ENCODE data around the gene BIN1.

The BIN1 gene

DNA sequence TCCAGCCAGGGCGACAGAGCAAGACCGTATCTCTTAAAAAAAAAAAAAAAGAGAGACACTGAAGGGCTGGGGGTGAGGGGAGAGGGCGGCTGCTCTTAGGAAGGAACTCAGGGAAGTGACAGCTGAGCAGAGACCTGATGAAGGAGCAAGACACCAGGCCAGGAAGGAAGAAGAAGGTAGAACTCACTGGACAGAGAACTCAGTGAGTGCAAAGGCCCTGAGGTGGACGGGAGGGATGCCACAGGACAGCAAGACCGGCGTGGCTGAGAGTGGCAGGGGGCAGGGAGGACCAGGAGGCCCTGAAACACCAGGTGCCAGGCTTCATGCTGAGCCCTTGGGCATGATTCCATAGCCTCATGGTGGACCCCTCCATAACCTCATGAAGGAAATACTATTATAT is 18.2 kb downstream of the BIN1 start:
- ATAC-seq (replicated peaks) (no peak), DNase-seq (no peak)
- Mint-ChIP-seq H3K27ac (peak overlapping the region in 1 of 2 donors; percentile 98), H3K36me3 (ENCODE audit: insufficient read depth) (peaks cover 10% of the 10 kb centered on the region), H3K9me3 (no peaks in the 10 kb centered on the region), H3K27me3 (no peaks in the 10 kb centered on the region), H3K4me3 (no peak overlapping the region), H3K4me1 (ENCODE audit: low read depth in 2 of 2) (peaks cover 26 to 29% of the 10 kb centered on the region in 2 donors)

DNA sequence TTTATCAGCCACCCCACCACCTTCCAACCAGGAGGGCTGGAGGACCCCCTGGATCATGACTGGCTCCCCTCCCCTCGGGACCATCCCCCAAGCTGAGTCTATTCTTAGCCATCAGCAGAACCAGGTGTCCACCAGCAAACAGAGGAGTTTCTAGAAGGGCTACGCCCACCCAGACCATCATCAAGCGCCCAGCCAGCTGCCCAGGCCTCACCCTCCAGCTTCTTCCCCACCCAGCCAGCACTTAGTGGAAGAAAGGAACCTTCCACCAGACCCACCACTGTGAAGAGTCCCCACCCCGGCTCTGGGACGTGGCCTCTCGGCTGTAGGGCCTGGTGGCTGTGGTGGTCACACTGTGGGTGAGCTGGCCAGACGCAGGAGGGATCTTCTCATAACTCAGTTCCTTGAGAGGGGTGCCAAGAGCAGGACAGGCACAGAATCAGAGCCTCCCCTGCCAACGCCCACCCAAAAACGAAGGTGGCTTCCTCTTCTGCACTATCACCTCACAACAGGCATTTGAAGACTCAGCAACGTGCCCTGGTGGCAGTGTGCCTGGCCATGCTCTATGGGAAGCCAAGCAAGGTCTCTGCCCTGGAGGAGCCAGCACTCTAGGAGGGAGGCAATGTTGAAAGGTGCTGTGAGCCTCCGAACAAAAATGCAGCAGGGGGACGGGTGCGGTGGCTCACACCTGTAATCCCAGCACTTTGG is 19.0 kb downstream of the BIN1 start:
- Mint-ChIP-seq H3K27me3 (no peaks in the 10 kb centered on the region), H3K4me1 (ENCODE audit: low read depth in 2 of 2) (peaks cover 32 to 36% of the 10 kb centered on the region in 2 donors), H3K4me3 (no peak overlapping the region), H3K9me3 (no peaks in the 10 kb centered on the region), H3K27ac (peak overlapping the region in 1 of 2 donors; percentile 98), H3K36me3 (ENCODE audit: insufficient read depth) (peaks cover 15% of the 10 kb centered on the region)
- ATAC-seq (replicated peaks) (no peak), DNase-seq (no peak)

DNA sequence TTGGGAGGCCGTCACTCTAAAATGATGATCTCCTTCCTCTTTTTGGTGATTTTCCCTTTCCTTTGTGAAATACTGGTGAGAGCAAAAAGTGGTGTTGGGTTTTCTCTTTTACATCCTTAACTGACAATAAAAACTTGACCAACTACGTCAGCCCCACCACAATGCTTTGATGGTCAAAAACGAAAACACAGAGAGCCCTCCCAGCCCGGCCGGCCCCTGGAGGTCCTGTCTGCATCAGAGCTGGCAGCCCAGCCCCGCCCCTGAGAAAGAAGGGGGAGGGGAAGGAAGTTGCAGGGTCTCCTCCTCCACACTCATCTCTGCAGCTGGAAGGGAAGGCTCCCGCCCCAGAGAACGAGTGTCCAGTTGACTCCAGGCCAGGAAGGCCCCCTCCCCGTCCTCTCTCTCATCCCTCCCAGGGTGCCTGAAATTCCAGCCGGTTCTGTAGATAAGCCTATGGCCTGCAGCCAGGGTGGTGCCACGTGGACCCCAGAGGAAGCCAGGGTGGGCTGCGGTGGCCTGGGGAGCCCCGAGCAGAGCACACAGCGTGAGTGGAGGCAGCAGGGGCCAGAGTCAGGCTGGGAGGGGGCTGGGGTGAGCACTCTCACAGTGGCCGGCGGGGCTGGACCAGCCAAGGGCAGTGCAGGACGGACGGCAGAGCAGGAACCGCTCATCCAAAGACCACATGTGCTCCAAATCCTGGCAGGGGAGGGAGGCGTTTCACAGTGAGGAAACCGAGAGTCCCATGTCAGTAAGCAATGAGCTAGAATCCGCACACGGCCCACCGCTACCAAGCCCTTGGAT is 19.8 kb downstream of the BIN1 start:
- H3K4me1 Mint-ChIP-seq (ENCODE audit: low read depth in 2 of 2), result peaks cover 40 to 44% of the 10 kb centered on the region in 2 donors
- no peaks in the 10 kb centered on the region for H3K9me3 Mint-ChIP-seq
- H3K27ac Mint-ChIP-seq, result peak overlapping the region; percentile 98
- peaks cover 14% of the 10 kb centered on the region for H3K36me3 Mint-ChIP-seq (ENCODE audit: insufficient read depth)
- peak overlapping the region; percentile 36 to 38 for H3K4me3 Mint-ChIP-seq
- ATAC-seq (replicated peaks), result no peak
- no peaks in the 10 kb centered on the region for H3K27me3 Mint-ChIP-seq
- DNase-seq, result no peak

DNA sequence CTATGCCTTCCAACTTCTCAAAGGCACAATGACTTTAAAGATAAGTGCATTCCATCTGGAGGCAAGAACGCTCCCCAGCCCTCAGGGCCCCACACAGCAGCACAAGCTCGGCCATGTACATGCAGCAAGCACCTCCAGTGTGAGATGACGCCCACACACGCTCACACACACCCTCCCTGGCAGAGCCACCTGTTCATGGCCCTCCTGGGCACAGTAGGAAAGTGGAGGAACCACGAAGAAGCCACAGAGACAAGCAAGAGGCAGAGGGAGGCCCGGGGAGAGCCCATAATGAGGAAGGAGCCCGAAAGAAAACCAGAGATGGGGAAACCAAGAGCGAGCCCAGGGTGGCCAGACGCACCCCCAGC is 21.7 kb downstream of the BIN1 start:
- DNase-seq (peak in 1 of 3 experiments; percentile 29), ATAC-seq (replicated peaks) (no peak)
- Mint-ChIP-seq H3K36me3 (ENCODE audit: insufficient read depth) (peaks cover 28% of the 10 kb centered on the region), H3K27ac (peak overlapping the region; percentile 98), H3K27me3 (no peaks in the 10 kb centered on the region), H3K9me3 (no peaks in the 10 kb centered on the region), H3K4me1 (ENCODE audit: low read depth in 2 of 2) (peaks cover 51 to 60% of the 10 kb centered on the region in 2 donors), H3K4me3 (peak overlapping the region; percentile 65 to 73)

DNA sequence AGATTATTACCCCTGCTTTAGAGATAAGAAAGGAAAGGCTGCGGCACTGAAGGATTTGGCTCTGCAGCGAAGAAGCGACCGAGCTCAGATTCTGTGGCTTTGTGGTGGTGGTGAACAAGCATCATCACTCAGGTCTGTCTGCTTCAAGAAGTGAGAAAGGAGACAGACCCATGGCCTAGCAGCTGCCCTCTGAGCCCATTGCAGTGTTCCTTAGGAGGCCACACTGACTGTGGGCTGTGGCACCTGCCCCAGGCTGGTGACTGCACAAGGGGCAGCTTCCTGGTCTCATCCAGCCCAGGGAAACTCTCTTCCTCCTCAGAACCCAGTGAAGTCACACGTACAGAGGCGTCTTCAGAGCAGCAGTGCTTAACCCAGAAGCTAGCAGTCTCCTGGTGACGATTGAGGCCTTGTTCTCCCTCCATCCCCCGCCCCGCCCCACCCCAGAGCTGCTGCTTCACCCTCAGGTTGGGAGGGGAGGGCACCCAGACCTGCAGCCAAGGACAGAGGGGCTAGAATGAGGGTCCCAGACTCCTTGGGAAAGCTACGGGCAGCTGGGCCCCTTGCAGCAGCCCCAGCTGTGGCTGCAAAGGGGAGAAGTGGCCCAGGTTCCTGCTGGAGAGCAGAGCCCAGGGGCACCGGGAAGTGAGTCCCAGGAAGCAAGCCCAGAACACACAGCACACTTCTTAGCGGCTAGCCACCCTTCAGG is 22.2 kb downstream of the BIN1 start:
- ATAC-seq (replicated peaks), result peak; percentile 51
- Mint-ChIP-seq H3K4me1 (ENCODE audit: low read depth in 2 of 2) (peaks cover 57 to 66% of the 10 kb centered on the region in 2 donors), H3K9me3 (no peaks in the 10 kb centered on the region), H3K36me3 (ENCODE audit: insufficient read depth) (peaks cover 31% of the 10 kb centered on the region), H3K27me3 (no peaks in the 10 kb centered on the region), H3K27ac (peak overlapping the region; percentile 98), H3K4me3 (peak overlapping the region; percentile 65 to 73)
- peak; percentile 46 to 61 (median 52) for DNase-seq

DNA sequence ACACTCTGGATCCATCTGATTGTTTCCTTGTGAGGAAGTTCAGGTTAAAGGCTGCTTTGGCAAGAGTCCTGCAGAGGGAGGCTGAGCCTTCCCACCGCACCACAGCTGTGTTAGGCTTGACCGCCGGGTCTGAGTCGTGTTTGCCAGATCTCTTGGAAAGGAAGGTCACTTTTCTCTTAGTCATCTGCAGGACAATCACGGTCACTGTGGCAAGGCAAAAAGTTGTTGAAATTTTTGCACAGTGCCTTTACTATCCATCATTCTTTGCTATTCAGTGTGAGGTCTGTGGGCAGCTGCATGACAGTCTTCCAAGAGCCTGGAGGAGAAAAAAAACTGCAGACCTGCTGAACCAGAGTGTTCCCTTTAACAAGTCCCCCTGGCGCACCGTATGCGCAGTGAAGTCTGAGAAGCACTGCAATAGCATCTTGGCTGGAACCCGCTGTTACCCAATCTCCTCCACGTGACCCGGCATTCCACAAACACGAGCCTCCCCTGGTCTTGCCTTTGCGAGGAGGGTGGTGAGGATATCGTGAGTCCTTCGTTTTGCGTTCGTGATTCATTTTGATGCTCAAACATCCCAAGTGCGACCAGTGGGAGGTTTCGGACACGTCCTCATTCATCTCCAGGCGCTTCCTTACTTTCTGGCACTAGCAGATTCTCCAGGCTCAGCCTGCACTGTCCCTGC is 23.0 kb downstream of the BIN1 start:
- peak overlapping the region; percentile 73 to 88 for H3K4me3 Mint-ChIP-seq
- no peak for DNase-seq
- H3K27ac Mint-ChIP-seq, result peak overlapping the region; percentile 98
- ATAC-seq (replicated peaks), result no peak
- peaks cover 31% of the 10 kb centered on the region for H3K36me3 Mint-ChIP-seq (ENCODE audit: insufficient read depth)
- no peaks in the 10 kb centered on the region for H3K27me3 Mint-ChIP-seq
- H3K9me3 Mint-ChIP-seq, result no peaks in the 10 kb centered on the region
- H3K4me1 Mint-ChIP-seq (ENCODE audit: low read depth in 2 of 2), result peaks cover 65 to 74% of the 10 kb centered on the region in 2 donors

DNA sequence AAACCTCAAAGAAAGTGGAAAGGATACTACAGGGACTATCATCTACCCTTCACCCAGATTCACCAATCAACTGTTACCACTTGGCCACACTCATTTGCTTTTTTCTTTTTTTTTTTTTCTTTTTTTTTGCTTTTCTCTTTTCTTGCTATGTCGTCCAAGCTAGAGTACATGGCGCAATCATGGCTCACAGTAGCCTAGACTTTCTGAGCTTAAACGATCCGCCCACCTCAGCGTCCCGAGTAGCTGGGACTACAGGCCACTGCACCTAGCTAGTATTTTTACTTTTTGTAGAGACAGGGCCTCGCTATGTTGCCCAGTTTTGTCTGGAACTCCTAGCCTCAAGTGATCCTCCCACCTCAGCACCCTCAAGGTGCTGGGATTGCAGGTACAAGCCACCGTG is 24.0 kb downstream of the BIN1 start:
- DNase-seq (no peak), ATAC-seq (replicated peaks) (no peak)
- Mint-ChIP-seq H3K27me3 (no peaks in the 10 kb centered on the region), H3K4me1 (ENCODE audit: low read depth in 2 of 2) (peaks cover 71 to 79% of the 10 kb centered on the region in 2 donors), H3K36me3 (ENCODE audit: insufficient read depth) (peaks cover 31% of the 10 kb centered on the region), H3K9me3 (no peaks in the 10 kb centered on the region), H3K27ac (peak overlapping the region; percentile 98), H3K4me3 (peak overlapping the region; percentile 87 to 88)

DNA sequence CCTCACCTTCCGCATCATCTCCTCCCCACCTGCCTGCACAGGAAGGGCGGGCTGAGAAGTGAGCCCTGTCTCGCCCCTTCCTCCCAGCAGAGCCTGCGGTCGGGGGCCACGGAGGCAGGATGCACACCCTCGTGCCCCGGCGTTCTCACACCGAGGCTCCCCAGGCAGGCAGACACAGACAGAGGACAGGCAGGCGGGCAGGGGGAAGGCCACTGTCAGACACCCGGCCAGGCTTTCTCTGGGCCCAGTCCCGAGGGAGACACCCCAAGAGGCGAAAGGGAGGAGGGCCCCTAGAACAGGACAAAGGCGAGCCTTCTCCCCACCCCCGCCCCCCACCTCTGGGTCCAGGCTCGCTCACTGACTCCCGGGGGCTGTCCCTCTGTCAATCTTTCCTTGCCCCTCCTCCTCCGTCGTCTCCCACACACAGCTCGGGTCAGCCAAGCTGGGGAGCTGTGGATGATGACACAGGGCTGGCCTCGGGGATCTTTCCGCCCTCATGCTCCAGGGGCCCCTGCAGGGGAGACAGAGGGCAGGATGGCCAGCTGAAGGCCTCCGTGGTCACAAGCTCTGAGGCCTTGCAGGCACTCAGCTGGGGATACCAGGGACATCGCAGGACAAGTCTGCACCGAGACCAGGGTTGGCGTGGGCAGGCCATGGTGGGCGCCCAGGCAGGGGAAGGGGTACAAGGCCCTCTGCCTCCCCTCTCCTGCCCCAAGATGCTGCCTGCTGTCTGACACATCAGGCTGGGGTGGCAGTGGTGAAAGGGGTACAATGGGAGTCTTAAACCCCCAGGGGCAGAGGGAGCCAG is 24.9 kb downstream of the BIN1 start:
- H3K9me3 Mint-ChIP-seq, result no peaks in the 10 kb centered on the region
- H3K4me1 Mint-ChIP-seq (ENCODE audit: low read depth in 2 of 2), result peaks cover 79 to 87% of the 10 kb centered on the region in 2 donors
- H3K36me3 Mint-ChIP-seq (ENCODE audit: insufficient read depth), result peaks cover 31% of the 10 kb centered on the region
- H3K4me3 Mint-ChIP-seq, result peak overlapping the region; percentile 87 to 88
- ATAC-seq (replicated peaks), result peak; percentile 74
- peak; percentile 80 to 87 (median 84) for DNase-seq
- no peaks in the 10 kb centered on the region for H3K27me3 Mint-ChIP-seq
- H3K27ac Mint-ChIP-seq, result peak overlapping the region; percentile 98

DNA sequence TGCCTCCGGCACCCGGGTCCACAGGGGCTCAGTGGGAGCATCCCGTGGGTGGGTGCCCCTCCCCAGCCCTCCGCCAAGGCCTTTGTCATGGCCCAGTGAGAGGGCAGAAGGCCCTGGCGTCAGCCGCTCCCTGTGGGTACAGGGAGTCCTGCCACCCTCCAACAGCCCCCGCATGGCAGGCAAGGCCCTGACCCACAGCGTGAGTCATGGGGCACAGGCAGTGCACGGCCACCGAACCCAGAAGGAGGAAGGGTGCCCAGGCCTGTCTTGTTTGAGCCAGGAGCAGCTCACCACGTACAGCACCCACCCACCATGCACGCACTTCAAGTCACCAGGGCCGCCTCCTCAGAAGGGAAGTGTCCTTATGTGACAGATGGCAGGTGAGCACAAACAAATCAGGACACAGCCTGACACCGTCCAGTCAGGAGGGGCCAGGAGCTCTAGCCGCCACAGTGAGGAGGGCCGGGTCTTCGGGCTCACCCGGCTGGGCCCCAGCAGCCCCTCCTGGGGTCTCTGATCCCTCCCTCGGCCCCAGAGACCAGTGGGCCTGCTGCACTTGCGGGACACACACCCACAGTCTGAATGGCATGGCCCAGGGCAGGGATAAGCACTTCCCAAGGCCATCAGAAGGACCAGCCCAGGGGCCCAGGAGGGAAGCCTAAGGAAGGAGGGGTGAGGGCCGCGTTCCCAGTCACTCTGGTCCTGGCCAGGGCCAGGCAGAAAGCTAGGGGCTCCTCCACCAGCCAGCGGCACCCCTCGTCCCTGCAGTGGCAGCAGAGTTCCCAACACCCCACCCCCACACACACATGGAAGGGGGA is 25.8 kb downstream of the BIN1 start:
- no peaks in the 10 kb centered on the region for H3K27me3 Mint-ChIP-seq
- no peaks in the 10 kb centered on the region for H3K9me3 Mint-ChIP-seq
- H3K4me1 Mint-ChIP-seq (ENCODE audit: low read depth in 2 of 2), result peaks cover 84 to 90% of the 10 kb centered on the region in 2 donors
- peak in 2 of 3 experiments; percentile 45 to 49 for DNase-seq
- H3K4me3 Mint-ChIP-seq, result peak overlapping the region; percentile 87 to 88
- H3K27ac Mint-ChIP-seq, result peak overlapping the region; percentile 98
- ATAC-seq (replicated peaks), result peak; percentile 47
- H3K36me3 Mint-ChIP-seq (ENCODE audit: insufficient read depth), result peaks cover 31% of the 10 kb centered on the region

DNA sequence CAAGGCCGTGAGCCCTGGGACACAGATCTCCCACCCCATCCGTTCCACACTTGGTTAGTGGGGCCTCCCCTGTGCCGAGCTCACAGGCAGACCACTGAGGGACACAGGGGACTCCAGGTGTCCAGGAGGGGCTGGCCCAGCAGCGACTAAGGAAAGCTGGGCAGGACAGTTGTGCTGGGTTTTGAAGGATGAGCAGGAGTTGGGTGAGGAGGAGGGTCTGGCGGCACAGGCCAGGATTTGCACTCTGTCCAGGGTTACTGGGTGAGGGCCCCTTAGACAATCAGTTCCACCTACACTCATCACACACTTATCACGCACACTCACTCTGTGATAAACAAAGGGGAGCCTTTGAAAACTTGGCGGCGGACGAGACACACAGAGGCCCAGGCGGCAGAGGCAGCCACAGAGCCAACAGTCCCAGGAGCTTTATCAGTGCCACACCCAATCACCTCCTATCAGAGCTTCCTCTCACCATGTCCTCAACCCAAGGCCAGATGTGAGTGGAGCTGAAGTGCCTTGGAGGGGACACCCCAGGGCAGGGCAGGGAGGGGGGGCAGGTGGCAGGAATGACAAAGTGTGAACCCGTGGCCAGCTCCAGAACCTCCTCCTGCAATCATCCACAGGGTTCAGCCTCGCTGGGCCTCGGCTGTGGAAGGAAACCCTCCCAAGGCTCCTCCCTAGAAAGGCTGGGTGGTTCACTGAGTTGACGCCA is 26.6 kb downstream of the BIN1 start:
- DNase-seq (peak; percentile 24 to 53 (median 27)), ATAC-seq (replicated peaks) (peak; percentile 44)
- Mint-ChIP-seq H3K4me1 (ENCODE audit: low read depth in 2 of 2) (peaks cover 82 to 91% of the 10 kb centered on the region in 2 donors), H3K4me3 (peak overlapping the region; percentile 87 to 88), H3K36me3 (ENCODE audit: insufficient read depth) (peaks cover 31% of the 10 kb centered on the region), H3K9me3 (no peaks in the 10 kb centered on the region), H3K27me3 (no peaks in the 10 kb centered on the region), H3K27ac (peak overlapping the region; percentile 98)

DNA sequence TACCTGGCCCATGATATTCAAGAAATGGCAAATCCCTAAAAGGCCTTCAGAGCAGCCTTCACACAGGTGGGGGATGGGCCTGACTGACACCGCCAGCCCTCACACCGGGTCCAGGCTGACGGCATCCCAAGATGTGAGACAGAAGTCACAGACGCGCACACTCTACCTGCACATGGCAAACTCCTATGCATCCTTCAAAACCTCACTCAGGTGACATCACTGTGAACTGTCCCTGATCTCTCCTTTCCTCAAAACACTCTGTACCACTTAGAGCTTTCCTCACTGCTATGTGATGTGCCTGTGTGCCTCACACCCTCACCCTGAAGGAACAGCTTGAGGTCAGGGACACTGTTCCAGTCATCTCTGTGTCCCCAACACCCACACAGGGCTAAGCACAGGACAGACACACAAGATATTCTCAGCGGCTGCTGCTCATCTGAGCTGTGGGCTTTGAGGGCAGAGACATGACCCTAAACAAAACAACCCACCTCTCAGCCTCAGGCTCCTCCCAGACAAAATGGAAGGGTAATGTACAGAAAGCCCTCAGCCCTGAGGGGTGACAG is 27.5 kb downstream of the BIN1 start:
- H3K9me3 Mint-ChIP-seq, result no peaks in the 10 kb centered on the region
- H3K36me3 Mint-ChIP-seq (ENCODE audit: insufficient read depth), result peaks cover 24% of the 10 kb centered on the region
- no peaks in the 10 kb centered on the region for H3K27me3 Mint-ChIP-seq
- no peak for DNase-seq
- peak overlapping the region; percentile 87 to 88 for H3K4me3 Mint-ChIP-seq
- peak overlapping the region; percentile 98 for H3K27ac Mint-ChIP-seq
- ATAC-seq (replicated peaks), result no peak
- H3K4me1 Mint-ChIP-seq (ENCODE audit: low read depth in 2 of 2), result peaks cover 81 to 88% of the 10 kb centered on the region in 2 donors
